HUES64 (cell line): ENCODE results near the gene IGF2R.

Source experiments
- H3K27ac ChIP-seq: 2 replicates; pipeline ENCODE4 v1.7.0; 2013; ENCODE audit warnings: low read depth, low read length, inconsistent platforms
- H3K27me3 ChIP-seq: 2 replicates; pipeline ENCODE4 v1.6.1; 2013; ENCODE audit warnings: mild to moderate bottlenecking, low read length; ENCODE audit not compliant: insufficient read depth
- H3K36me3 ChIP-seq: 2 replicates; pipeline ENCODE4 v1.6.1; 2013; ENCODE audit warnings: mild to moderate bottlenecking, low read length; ENCODE audit not compliant: insufficient read depth
- H3K4me1 ChIP-seq: 2 replicates; pipeline ENCODE4 v1.6.1; 2013; ENCODE audit warnings: mild to moderate bottlenecking, low read length, moderate library complexity; ENCODE audit not compliant: insufficient read depth
- H3K4me3 ChIP-seq: 2 replicates; pipeline ENCODE4 v1.5.1; 2013; ENCODE audit warnings: mild to moderate bottlenecking, low read length, moderate library complexity
- H3K9ac ChIP-seq: 2 replicates; pipeline ENCODE4 v1.6.1; 2013; ENCODE audit warnings: mild to moderate bottlenecking, low read depth, low read length
- H3K9me3 ChIP-seq: 2 replicates; pipeline ENCODE4 v1.6.1; 2013; ENCODE audit warnings: low read depth, low read length; ENCODE audit not compliant: insufficient read depth
- WGBS: fragments of 150-250, 120-280 bp; methylation state at CpG from one replicate; pipeline ENCODE4 v1.1.7; 2013; ENCODE audit warnings: missing lambda C conversion rate; 5-methylcytosine and 5-hydroxymethylcytosine counted together

IGF2R gene

GRCh38 chr6:160031871-160032270 lies 63.0 kb downstream of the IGF2R start:
- Histone ChIP-seq H3K36me3 (peaks cover 77% of the 10 kb centered on the region), H3K27ac (no peak overlapping the region), H3K9me3 (no peaks in the 10 kb centered on the region), H3K27me3 (no peaks in the 10 kb centered on the region), H3K4me3 (no peak overlapping the region), H3K4me1 (peaks cover 6% of the 10 kb centered on the region; the same call in 1 of the 2 replicates), H3K9ac (no peak overlapping the region)
- 95% methylated on average over 11 of the region's 11 CpGs for WGBS

- Histone ChIP-seq H3K4me1 (peaks cover 6% of the 10 kb centered on the region; the same call in 1 of the 2 replicates), H3K9ac (no peak overlapping the region), H3K4me3 (no peak overlapping the region), H3K36me3 (peaks cover 73% of the 10 kb centered on the region), H3K27ac (no peak overlapping the region), H3K9me3 (no peaks in the 10 kb centered on the region), H3K27me3 (no peaks in the 10 kb centered on the region)
- WGBS = 98% methylated on average over 7 of the region's 7 CpGs
Measured at GRCh38 chr6:160032538-160032937, 63.7 kb downstream of the IGF2R start.

GRCh38 chr6:160034036-160034930 lies 65.4 kb downstream of the IGF2R start:
- Histone ChIP-seq H3K4me1 (peaks cover 6% of the 10 kb centered on the region; the same call in 1 of the 2 replicates), H3K9ac (no peak overlapping the region), H3K27me3 (no peaks in the 10 kb centered on the region), H3K27ac (no peak overlapping the region), H3K9me3 (no peaks in the 10 kb centered on the region), H3K36me3 (peaks cover 65% of the 10 kb centered on the region), H3K4me3 (no peak overlapping the region)
- WGBS = 96% methylated on average over 17 of the region's 17 CpGs

- H3K27me3 ChIP-seq = no peaks in the 10 kb centered on the region
- H3K27ac ChIP-seq = no peak overlapping the region
- H3K36me3 ChIP-seq = peaks cover 71% of the 10 kb centered on the region
- WGBS = 94% methylated on average over 7 of the region's 7 CpGs
- no peak overlapping the region for H3K4me3 ChIP-seq
- no peaks in the 10 kb centered on the region for H3K4me1 ChIP-seq
- H3K9ac ChIP-seq = no peak overlapping the region
- no peaks in the 10 kb centered on the region for H3K9me3 ChIP-seq
Measured at GRCh38 chr6:160035241-160035640, 66.4 kb downstream of the IGF2R start.

GRCh38 chr6:160035693-160036330 lies 66.9 kb downstream of the IGF2R start:
- WGBS = 94% methylated on average over 12 of the region's 12 CpGs
- Histone ChIP-seq H3K27me3 (no peaks in the 10 kb centered on the region), H3K4me1 (no peaks in the 10 kb centered on the region), H3K27ac (no peak overlapping the region), H3K9me3 (no peaks in the 10 kb centered on the region), H3K4me3 (no peak overlapping the region), H3K9ac (no peak overlapping the region), H3K36me3 (peaks cover 73% of the 10 kb centered on the region)

GRCh38 chr6:160036331-160036695 lies 67.4 kb downstream of the IGF2R start:
- Histone ChIP-seq H3K9me3 (no peaks in the 10 kb centered on the region), H3K36me3 (peaks cover 73% of the 10 kb centered on the region), H3K27ac (no peak overlapping the region), H3K9ac (no peak overlapping the region), H3K27me3 (no peaks in the 10 kb centered on the region), H3K4me3 (no peak overlapping the region), H3K4me1 (no peaks in the 10 kb centered on the region)
- 96% methylated on average over 6 of the region's 6 CpGs for WGBS

- no peaks in the 10 kb centered on the region for H3K4me1 ChIP-seq
- H3K4me3 ChIP-seq = no peak overlapping the region
- H3K36me3 ChIP-seq = peaks cover 73% of the 10 kb centered on the region
- no peaks in the 10 kb centered on the region for H3K9me3 ChIP-seq
- H3K9ac ChIP-seq = no peak overlapping the region
- no peak overlapping the region for H3K27ac ChIP-seq
- 96% methylated on average over 4 of the region's 4 CpGs for WGBS
- H3K27me3 ChIP-seq = no peaks in the 10 kb centered on the region
Measured at GRCh38 chr6:160036790-160037206, 67.9 kb downstream of the IGF2R start.

- peaks cover 74% of the 10 kb centered on the region for H3K36me3 ChIP-seq
- H3K27me3 ChIP-seq = no peaks in the 10 kb centered on the region
- H3K9me3 ChIP-seq = no peaks in the 10 kb centered on the region
- H3K27ac ChIP-seq = no peak overlapping the region
- H3K9ac ChIP-seq = no peak overlapping the region
- 94% methylated on average over 8 of the region's 8 CpGs for WGBS
- no peaks in the 10 kb centered on the region for H3K4me1 ChIP-seq
- H3K4me3 ChIP-seq = no peak overlapping the region
Measured at GRCh38 chr6:160038479-160038878, 69.6 kb downstream of the IGF2R start.

- Histone ChIP-seq H3K36me3 (peaks cover 74% of the 10 kb centered on the region), H3K27ac (no peak overlapping the region), H3K4me1 (no peaks in the 10 kb centered on the region), H3K27me3 (no peaks in the 10 kb centered on the region), H3K9me3 (no peaks in the 10 kb centered on the region), H3K4me3 (no peak overlapping the region), H3K9ac (no peak overlapping the region)
- WGBS = 94% methylated on average over 5 of the region's 5 CpGs
Measured at GRCh38 chr6:160039441-160039840, 70.6 kb downstream of the IGF2R start.

GRCh38 chr6:160040055-160040454 lies 71.2 kb downstream of the IGF2R start:
- Histone ChIP-seq H3K9me3 (no peaks in the 10 kb centered on the region), H3K4me3 (no peak overlapping the region), H3K4me1 (no peaks in the 10 kb centered on the region), H3K27me3 (no peaks in the 10 kb centered on the region), H3K9ac (no peak overlapping the region), H3K36me3 (peaks cover 74% of the 10 kb centered on the region), H3K27ac (no peak overlapping the region)
- WGBS = 92% methylated on average over 4 of the region's 4 CpGs

- no peaks in the 10 kb centered on the region for H3K9me3 ChIP-seq
- no peak overlapping the region for H3K27ac ChIP-seq
- no peaks in the 10 kb centered on the region for H3K4me1 ChIP-seq
- no peak overlapping the region for H3K4me3 ChIP-seq
- H3K27me3 ChIP-seq = no peaks in the 10 kb centered on the region
- H3K9ac ChIP-seq = no peak overlapping the region
- H3K36me3 ChIP-seq = peaks cover 74% of the 10 kb centered on the region
- 95% methylated on average over 19 of the region's 19 CpGs for WGBS
Measured at GRCh38 chr6:160040527-160041264, 71.8 kb downstream of the IGF2R start.
